ENCODE results near the gene FAM162B. TPM values are rescaled to one million over a fixed set of nuclear protein-coding genes. Genes with fewer than 3 reads are reported as not detected.
A peak's percentile ranks its signal among the peaks of the same experiment; 100 is the strongest.

The FAM162B gene
- total RNA-seq, 6 experiments from 2014 or later: 4.5 to 10.9 (median 5.3) TPM

- H3K9me3 Mint-ChIP-seq: no peaks in the 10 kb centered on the region
- H3K27me3 Mint-ChIP-seq (ENCODE audit: insufficient read depth): peaks cover 3% of the 10 kb centered on the region
- no peak for TF ChIP-seq CTCF (IDR thresholded peaks at IDR 0.05)
- DNase-seq: no peak
- H3K4me3 Mint-ChIP-seq: no peak overlapping the region
- no peaks in the 10 kb centered on the region for H3K36me3 Mint-ChIP-seq (ENCODE audit: low read depth)
- H3K27ac Mint-ChIP-seq: no peak overlapping the region
- no peaks in the 10 kb centered on the region for H3K4me1 Mint-ChIP-seq (ENCODE audit: low read depth)
Observed at GRCh38 chr6:116772450-116772849, 6.9 kb upstream of the FAM162B start.

GRCh38 chr6:116767715-116768114 is 2.2 kb upstream of the FAM162B start:
- Mint-ChIP-seq H3K9me3 (no peaks in the 10 kb centered on the region), H3K27me3 (ENCODE audit: insufficient read depth) (peaks cover 6% of the 10 kb centered on the region), H3K27ac (no peak overlapping the region), H3K4me3 (no peak overlapping the region), H3K36me3 (ENCODE audit: low read depth) (no peaks in the 10 kb centered on the region), H3K4me1 (ENCODE audit: low read depth) (peaks cover 28% of the 10 kb centered on the region)
- DNase-seq: no peak
- no peak for TF ChIP-seq CTCF (IDR thresholded peaks at IDR 0.05)

- Mint-ChIP-seq H3K9me3 (no peaks in the 10 kb centered on the region), H3K4me1 (ENCODE audit: low read depth) (peaks cover 38% of the 10 kb centered on the region), H3K27me3 (ENCODE audit: insufficient read depth) (peaks cover 6% of the 10 kb centered on the region), H3K36me3 (ENCODE audit: low read depth) (no peaks in the 10 kb centered on the region), H3K27ac (no peak overlapping the region), H3K4me3 (peak overlapping the region; percentile 87; the same call in 1 of the 2 replicates)
- no peak for DNase-seq
- no peak for TF ChIP-seq CTCF (IDR thresholded peaks at IDR 0.05)
Observed at GRCh38 chr6:116766506-116767176, 1.1 kb upstream of the FAM162B start.

- Mint-ChIP-seq H3K9me3 (no peaks in the 10 kb centered on the region), H3K36me3 (ENCODE audit: low read depth) (no peaks in the 10 kb centered on the region), H3K27ac (peak overlapping the region; percentile 86), H3K4me3 (peak overlapping the region; percentile 87), H3K27me3 (ENCODE audit: insufficient read depth) (peaks cover 6% of the 10 kb centered on the region), H3K4me1 (ENCODE audit: low read depth) (peaks cover 38% of the 10 kb centered on the region)
- TF ChIP-seq CTCF (IDR thresholded peaks at IDR 0.05): peak; percentile 23; the same call in 1 of the 2 replicates
- no peak for DNase-seq
Observed at GRCh38 chr6:116764629-116764960, 924 bp downstream of the FAM162B start.

GRCh38 chr6:116763906-116764628 is 1.5 kb downstream of the FAM162B start:
- Mint-ChIP-seq H3K36me3 (ENCODE audit: low read depth) (no peaks in the 10 kb centered on the region), H3K9me3 (no peaks in the 10 kb centered on the region), H3K4me1 (ENCODE audit: low read depth) (peaks cover 38% of the 10 kb centered on the region), H3K27me3 (ENCODE audit: insufficient read depth) (peaks cover 6% of the 10 kb centered on the region; the same call in 1 of the 2 replicates), H3K4me3 (peak overlapping the region; percentile 87), H3K27ac (peak overlapping the region; percentile 86)
- no peak; the same call in 1 of the 2 replicates for TF ChIP-seq CTCF (IDR thresholded peaks at IDR 0.05)
- DNase-seq: peak; percentile 56

Data from HFFc6 (cell line).